ENCODE measurements around the gene SGPL1. TPM values are rescaled to one million over a fixed set of nuclear protein-coding genes. Genes with fewer than 3 reads are reported as not detected.

The SGPL1 gene
- total and polyA plus RNA-seq, 2 experiments from 2014 or later = 12.0 to 42.7 TPM

DNA sequence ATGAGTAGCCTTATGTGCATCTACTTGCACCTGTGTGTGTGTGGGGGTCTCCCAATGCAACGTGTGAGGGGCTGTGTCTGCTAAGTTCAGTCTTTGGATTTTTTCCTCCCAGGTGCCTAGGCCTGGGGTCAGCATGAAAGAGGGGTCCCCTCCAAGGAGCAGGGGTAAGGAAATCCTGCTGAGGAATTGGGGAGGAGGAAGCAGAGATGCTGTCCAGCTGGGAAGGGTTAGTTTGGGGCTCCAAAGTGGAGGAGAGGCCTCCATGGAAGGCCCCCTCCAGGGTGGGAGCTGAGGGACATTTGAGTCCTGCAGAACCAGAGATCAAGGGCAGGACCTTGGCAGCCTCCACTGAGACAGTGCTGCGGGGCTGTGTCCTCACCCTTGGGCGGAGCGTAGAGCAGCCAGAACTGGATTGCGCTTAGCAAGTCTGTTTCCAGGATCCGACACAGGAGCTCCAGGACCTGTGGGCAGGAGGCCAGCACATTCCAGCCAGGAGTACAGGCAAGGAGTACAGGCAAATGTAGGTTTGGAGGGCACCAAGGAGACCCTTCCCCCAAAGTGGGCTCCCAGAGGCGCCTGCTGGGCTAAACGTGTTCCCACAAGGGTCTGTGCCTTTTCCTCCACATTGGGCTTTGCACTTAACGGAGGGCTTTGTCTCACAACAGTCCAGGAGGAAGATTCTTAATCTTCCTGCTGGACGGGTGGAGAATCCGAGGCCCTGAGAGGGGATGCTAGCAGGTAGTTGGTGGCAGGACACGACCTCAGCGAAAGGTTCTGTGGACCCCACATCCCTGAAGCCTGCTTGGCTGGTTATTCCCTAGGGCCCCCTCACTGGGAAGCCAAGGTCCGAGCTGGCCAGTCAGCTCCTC, 40.7 kb upstream of the SGPL1 start:
- H3K79me2 ChIP-seq (replicated peaks; ENCODE audit: insufficient read depth) = no peaks in the 10 kb centered on the region
- TF ChIP-seq EZH2 (IDR thresholded peaks at IDR 0.05; ENCODE audit: low read depth, unreplicated experiment) (no peak), CREB1 (CRISPR knock-in tag; IDR thresholded peaks at IDR 0.05; ENCODE audit: low read depth) (no peak), NANOG (IDR thresholded peaks at IDR 0.05; ENCODE audit: borderline replicate concordance) (no peak), ZNF331 (CRISPR knock-in tag; IDR thresholded peaks at IDR 0.05; ENCODE audit: low read depth) (no peak), POLR2AphosphoS5 (IDR thresholded peaks at IDR 0.05; ENCODE audit: low read depth) (no peak), ZNF114 (CRISPR knock-in tag; IDR thresholded peaks at IDR 0.05) (no peak), EZH2phosphoT487 (IDR thresholded peaks at IDR 0.05; ENCODE audit: unreplicated experiment) (no peak), STAT1 (IDR thresholded peaks at IDR 0.05; ENCODE audit: unreplicated experiment) (no peak), JUNB (IDR thresholded peaks at IDR 0.05; ENCODE audit: unreplicated experiment) (no peak)
- TF ChIP-seq, protein P1, sequence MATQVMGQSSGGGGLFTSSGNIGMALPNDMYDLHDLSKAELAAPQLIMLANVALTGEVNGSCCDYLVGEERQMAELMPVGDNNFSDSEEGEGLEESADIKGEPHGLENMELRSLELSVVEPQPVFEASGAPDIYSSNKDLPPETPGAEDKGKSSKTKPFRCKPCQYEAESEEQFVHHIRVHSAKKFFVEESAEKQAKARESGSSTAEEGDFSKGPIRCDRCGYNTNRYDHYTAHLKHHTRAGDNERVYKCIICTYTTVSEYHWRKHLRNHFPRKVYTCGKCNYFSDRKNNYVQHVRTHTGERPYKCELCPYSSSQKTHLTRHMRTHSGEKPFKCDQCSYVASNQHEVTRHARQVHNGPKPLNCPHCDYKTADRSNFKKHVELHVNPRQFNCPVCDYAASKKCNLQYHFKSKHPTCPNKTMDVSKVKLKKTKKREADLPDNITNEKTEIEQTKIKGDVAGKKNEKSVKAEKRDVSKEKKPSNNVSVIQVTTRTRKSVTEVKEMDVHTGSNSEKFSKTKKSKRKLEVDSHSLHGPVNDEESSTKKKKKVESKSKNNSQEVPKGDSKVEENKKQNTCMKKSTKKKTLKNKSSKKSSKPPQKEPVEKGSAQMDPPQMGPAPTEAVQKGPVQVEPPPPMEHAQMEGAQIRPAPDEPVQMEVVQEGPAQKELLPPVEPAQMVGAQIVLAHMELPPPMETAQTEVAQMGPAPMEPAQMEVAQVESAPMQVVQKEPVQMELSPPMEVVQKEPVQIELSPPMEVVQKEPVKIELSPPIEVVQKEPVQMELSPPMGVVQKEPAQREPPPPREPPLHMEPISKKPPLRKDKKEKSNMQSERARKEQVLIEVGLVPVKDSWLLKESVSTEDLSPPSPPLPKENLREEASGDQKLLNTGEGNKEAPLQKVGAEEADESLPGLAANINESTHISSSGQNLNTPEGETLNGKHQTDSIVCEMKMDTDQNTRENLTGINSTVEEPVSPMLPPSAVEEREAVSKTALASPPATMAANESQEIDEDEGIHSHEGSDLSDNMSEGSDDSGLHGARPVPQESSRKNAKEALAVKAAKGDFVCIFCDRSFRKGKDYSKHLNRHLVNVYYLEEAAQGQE (IDR thresholded peaks at IDR 0.05; ENCODE audit: unreplicated experiment) = no peak
- TF ChIP-seq, protein P2, sequence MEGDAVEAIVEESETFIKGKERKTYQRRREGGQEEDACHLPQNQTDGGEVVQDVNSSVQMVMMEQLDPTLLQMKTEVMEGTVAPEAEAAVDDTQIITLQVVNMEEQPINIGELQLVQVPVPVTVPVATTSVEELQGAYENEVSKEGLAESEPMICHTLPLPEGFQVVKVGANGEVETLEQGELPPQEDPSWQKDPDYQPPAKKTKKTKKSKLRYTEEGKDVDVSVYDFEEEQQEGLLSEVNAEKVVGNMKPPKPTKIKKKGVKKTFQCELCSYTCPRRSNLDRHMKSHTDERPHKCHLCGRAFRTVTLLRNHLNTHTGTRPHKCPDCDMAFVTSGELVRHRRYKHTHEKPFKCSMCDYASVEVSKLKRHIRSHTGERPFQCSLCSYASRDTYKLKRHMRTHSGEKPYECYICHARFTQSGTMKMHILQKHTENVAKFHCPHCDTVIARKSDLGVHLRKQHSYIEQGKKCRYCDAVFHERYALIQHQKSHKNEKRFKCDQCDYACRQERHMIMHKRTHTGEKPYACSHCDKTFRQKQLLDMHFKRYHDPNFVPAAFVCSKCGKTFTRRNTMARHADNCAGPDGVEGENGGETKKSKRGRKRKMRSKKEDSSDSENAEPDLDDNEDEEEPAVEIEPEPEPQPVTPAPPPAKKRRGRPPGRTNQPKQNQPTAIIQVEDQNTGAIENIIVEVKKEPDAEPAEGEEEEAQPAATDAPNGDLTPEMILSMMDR (conservative IDR thresholded peaks at IDR 0.05; ENCODE audit: low read depth in 2 of 2) = no peak
- TF ChIP-seq, protein P3, sequence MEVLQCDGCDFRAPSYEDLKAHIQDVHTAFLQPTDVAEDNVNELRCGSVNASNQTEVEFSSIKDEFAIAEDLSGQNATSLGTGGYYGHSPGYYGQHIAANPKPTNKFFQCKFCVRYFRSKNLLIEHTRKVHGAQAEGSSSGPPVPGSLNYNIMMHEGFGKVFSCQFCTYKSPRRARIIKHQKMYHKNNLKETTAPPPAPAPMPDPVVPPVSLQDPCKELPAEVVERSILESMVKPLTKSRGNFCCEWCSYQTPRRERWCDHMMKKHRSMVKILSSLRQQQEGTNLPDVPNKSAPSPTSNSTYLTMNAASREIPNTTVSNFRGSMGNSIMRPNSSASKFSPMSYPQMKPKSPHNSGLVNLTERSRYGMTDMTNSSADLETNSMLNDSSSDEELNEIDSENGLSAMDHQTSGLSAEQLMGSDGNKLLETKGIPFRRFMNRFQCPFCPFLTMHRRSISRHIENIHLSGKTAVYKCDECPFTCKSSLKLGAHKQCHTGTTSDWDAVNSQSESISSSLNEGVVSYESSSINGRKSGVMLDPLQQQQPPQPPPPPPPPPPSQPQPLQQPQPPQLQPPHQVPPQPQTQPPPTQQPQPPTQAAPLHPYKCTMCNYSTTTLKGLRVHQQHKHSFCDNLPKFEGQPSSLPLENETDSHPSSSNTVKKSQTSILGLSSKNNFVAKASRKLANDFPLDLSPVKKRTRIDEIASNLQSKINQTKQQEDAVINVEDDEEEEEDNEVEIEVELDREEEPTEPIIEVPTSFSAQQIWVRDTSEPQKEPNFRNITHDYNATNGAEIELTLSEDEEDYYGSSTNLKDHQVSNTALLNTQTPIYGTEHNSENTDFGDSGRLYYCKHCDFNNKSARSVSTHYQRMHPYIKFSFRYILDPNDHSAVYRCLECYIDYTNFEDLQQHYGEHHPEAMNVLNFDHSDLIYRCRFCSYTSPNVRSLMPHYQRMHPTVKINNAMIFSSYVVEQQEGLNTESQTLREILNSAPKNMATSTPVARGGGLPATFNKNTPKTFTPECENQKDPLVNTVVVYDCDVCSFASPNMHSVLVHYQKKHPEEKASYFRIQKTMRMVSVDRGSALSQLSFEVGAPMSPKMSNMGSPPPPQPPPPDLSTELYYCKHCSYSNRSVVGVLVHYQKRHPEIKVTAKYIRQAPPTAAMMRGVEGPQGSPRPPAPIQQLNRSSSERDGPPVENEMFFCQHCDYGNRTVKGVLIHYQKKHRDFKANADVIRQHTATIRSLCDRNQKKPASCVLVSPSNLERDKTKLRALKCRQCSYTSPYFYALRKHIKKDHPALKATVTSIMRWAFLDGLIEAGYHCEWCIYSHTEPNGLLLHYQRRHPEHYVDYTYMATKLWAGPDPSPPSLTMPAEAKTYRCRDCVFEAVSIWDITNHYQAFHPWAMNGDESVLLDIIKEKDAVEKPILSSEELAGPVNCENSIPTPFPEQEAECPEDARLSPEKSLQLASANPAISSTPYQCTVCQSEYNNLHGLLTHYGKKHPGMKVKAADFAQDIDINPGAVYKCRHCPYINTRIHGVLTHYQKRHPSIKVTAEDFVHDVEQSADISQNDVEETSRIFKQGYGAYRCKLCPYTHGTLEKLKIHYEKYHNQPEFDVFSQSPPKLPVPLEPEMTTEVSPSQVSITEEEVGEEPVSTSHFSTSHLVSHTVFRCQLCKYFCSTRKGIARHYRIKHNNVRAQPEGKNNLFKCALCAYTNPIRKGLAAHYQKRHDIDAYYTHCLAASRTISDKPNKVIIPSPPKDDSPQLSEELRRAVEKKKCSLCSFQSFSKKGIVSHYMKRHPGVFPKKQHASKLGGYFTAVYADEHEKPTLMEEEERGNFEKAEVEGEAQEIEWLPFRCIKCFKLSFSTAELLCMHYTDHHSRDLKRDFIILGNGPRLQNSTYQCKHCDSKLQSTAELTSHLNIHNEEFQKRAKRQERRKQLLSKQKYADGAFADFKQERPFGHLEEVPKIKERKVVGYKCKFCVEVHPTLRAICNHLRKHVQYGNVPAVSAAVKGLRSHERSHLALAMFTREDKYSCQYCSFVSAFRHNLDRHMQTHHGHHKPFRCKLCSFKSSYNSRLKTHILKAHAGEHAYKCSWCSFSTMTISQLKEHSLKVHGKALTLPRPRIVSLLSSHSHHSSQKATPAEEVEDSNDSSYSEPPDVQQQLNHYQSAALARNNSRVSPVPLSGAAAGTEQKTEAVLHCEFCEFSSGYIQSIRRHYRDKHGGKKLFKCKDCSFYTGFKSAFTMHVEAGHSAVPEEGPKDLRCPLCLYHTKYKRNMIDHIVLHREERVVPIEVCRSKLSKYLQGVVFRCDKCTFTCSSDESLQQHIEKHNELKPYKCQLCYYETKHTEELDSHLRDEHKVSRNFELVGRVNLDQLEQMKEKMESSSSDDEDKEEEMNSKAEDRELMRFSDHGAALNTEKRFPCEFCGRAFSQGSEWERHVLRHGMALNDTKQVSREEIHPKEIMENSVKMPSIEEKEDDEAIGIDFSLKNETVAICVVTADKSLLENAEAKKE (CRISPR knock-in tag; IDR thresholded peaks at IDR 0.05) = no peak
- TF ChIP-seq, protein P4, sequence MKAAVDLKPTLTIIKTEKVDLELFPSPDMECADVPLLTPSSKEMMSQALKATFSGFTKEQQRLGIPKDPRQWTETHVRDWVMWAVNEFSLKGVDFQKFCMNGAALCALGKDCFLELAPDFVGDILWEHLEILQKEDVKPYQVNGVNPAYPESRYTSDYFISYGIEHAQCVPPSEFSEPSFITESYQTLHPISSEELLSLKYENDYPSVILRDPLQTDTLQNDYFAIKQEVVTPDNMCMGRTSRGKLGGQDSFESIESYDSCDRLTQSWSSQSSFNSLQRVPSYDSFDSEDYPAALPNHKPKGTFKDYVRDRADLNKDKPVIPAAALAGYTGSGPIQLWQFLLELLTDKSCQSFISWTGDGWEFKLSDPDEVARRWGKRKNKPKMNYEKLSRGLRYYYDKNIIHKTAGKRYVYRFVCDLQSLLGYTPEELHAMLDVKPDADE (IDR thresholded peaks at IDR 0.05) = no peak
- no peaks in the 10 kb centered on the region for H4K20me1 ChIP-seq (replicated peaks; ENCODE audit: insufficient read depth)
- H3K9me2 ChIP-seq (ENCODE audit: insufficient read depth) = no peaks in the 10 kb centered on the region
- no peak overlapping the region for H3K27ac Mint-ChIP-seq
- no peak overlapping the region for H3K4me3 Mint-ChIP-seq
- no peaks in the 10 kb centered on the region for H3K4me1 ChIP-seq (ENCODE audit: insufficient read depth)
- no peak for ATAC-seq
- H3K27me3 Mint-ChIP-seq (ENCODE audit: insufficient read depth, low read depth, poor library complexity) = peaks cover 12% of the 10 kb centered on the region
- H3K9me3 Mint-ChIP-seq = no peaks in the 10 kb centered on the region
- no peak overlapping the region for H3K4me3 ChIP-seq
- no peaks in the 10 kb centered on the region for H3K36me3 ChIP-seq (ENCODE audit: insufficient read depth)
- H3K4me1 Mint-ChIP-seq = peaks cover 7% of the 10 kb centered on the region; the same call in 2 of the 3 replicates
- no peak overlapping the region for H3K4me2 ChIP-seq
- no peak overlapping the region for H3K27ac ChIP-seq (ENCODE audit: low read depth)
- no peak overlapping the region for H2AFZ ChIP-seq
- no peaks in the 10 kb centered on the region; the same call in 2 of the 3 replicates for H3K36me3 Mint-ChIP-seq (ENCODE audit: low read depth)
- no peaks in the 10 kb centered on the region for H3K27me3 ChIP-seq (ENCODE audit: insufficient read depth)
- no peak for DNase-seq (ENCODE audit: low spot score)
- H3F3A ChIP-seq (replicated peaks; ENCODE audit: low read depth) = no peaks in the 10 kb centered on the region

All from GM23338 (cell line).